K562 (cell line): ENCODE results near the gene PLP2. TPM values are rescaled to one million over a fixed set of nuclear protein-coding genes. Genes with fewer than 3 reads are reported as not detected.

Experiments used
- BCOR ChIP-seq: fragments of 450-650 bp; IDR thresholded peaks from 2 replicates; pipeline ENCODE4 v1.6.1; 2016
- ETV1 ChIP-seq: fragments of 450-650 bp; conservative IDR thresholded peaks from 2 replicates; pipeline ENCODE4 v1.6.1; 2016; ENCODE audit warnings: missing genetic modification characterization, control low read depth, low read depth, missing compliant biosample characterization
- FOS ChIP-seq: IDR thresholded peaks from 3 replicates; pipeline ENCODE4 v1.6.1; 2011; ENCODE audit not compliant: insufficient read length; ENCODE audit errors: extremely low read depth
- MAX ChIP-seq: sonication (generic); formaldehyde crosslinking; IDR thresholded peaks from 2 replicates; pipeline ENCODE4 v1.9.0; 2022; ENCODE audit warnings: mild to moderate bottlenecking, missing genetic modification reagents
- MYBL2 ChIP-seq, 2 experiments: fragments of 450-650 bp in 1 of 2; sonication (generic) in 1 of 2; formaldehyde crosslinking in 1 of 2; IDR thresholded peaks; 2 replicates each; pipeline versions ENCODE4 v1.6.1 to v1.8.1; 2017 to 2022; ENCODE audit warnings: borderline replicate concordance in 1 of 2, inconsistent platforms in 1 of 2, low read depth in 1 of 2, mild to moderate bottlenecking in 1 of 2, missing genetic modification reagents in 1 of 2, moderate library complexity in 1 of 2
- NR0B1 ChIP-seq: fragments of 450-650 bp; IDR thresholded peaks from one replicate; pipeline ENCODE4 v1.6.1; 2018; ENCODE audit warnings: mild to moderate bottlenecking, moderate library complexity; ENCODE audit not compliant: partially characterized antibody
- OTX1 ChIP-seq: fragments of 450-650 bp; formaldehyde crosslinking; IDR thresholded peaks from 2 replicates; pipeline ENCODE4 v1.4.0; 2022; ENCODE audit warnings: mild to moderate bottlenecking
- SIN3A ChIP-seq, 2 experiments: fragments of 150-350 bp in 1 of 2; IDR thresholded peaks; 2 replicates each; pipeline ENCODE4 v1.6.1; 2011 to 2016; ENCODE audit warnings: borderline replicate concordance in 2 of 2, low read depth in 2 of 2, low read length in 2 of 2, mild to moderate bottlenecking in 2 of 2, moderate library complexity in 2 of 2; ENCODE audit not compliant: control insufficient read depth in 1 of 2
- SMARCC2 ChIP-seq: fragments of 450-650 bp; IDR thresholded peaks from 2 replicates; pipeline ENCODE4 v1.6.1; 2017; ENCODE audit warnings: antibody characterized with exemption, moderate library complexity, mild to moderate bottlenecking, low read depth
- TCF15 ChIP-seq: fragments of 250-450 bp; sonication (Bioruptor Pico); IDR thresholded peaks from 2 replicates; pipeline ENCODE4 v1.8.0; 2022; ENCODE audit warnings: moderate library complexity, mild to moderate bottlenecking, inconsistent platforms
- ZNF507 ChIP-seq: conservative IDR thresholded peaks from 2 replicates; pipeline ENCODE4 v1.6.1; 2017; ENCODE audit warnings: missing genetic modification characterization, missing compliant biosample characterization
- ZNF707 ChIP-seq: fragments of 250-450 bp; sonication (Bioruptor Pico); conservative IDR thresholded peaks from 2 replicates; pipeline ENCODE4 v1.8.0; 2022; ENCODE audit warnings: inconsistent platforms, mild to moderate bottlenecking, moderate library complexity
- polyA plus RNA-seq, 8 experiments: library from polyadenylated mRNA; depleted of rRNA in 4 of 8; stranded (reverse) in 5 of 8; unstranded in 3 of 8; fragments of >200 nt; fragmentation: Nextera tagmentation in 2 of 8; fragmentation: Illumina TruSeq in 1 of 8; extraction: Ambion mirVana in 2 of 8; extraction: Trizol in 1 of 8; gene quantifications; 2 replicates each; pipeline versions ENCODE4 v1.2.1 to v1.2.3, GENCODE V29; 2011 to 2014; ENCODE audit warnings: inconsistent platforms in 1 of 8, missing spikeins in 1 of 8
- total RNA-seq, 7 experiments: library from RNA; depleted of rRNA in 6 of 7; stranded (reverse); fragments of >200 nt in 6 of 7; fragmentation: Illumina TruSeq in 2 of 7; extraction: Trizol in 2 of 7; gene quantifications; 2 replicates each; pipeline versions ENCODE4 v1.2.1 to v1.2.3, GENCODE V29; 2011 to 2021; ENCODE audit warnings: low replicate concordance in 1 of 7

Gene PLP2
- total and polyA plus RNA-seq, 9 of the 15 experiments (the other 6 are each of a cell fraction or from before 2014, with no cell fraction given) = 34.7 to 236 (median 112) TPM

- TF ChIP-seq TCF15 (CRISPR knock-in tag) (no peak), SMARCC2 (no peak), FOS (no peak), ZNF707 (CRISPR knock-in tag) (no peak), BCOR (no peak), NR0B1 (no peak), OTX1 (CRISPR knock-in tag) (no peak), ZNF507 (tag) (no peak), ETV1 (tag) (no peak), MAX (CRISPR knock-in tag) (peak; percentile 48), MYBL2 (IDR thresholded peaks at IDR 0.05; ENCODE audit: low read depth) (no peak), MYBL2 (CRISPR knock-in tag; IDR thresholded peaks at IDR 0.05; ENCODE audit: borderline replicate concordance) (no peak), SIN3A (IDR thresholded peaks at IDR 0.05; ENCODE audit: borderline replicate concordance in 2 of 2, control insufficient read depth in 1 of 2, low read depth in 2 of 2, low read length in 2 of 2) (peak; percentile 70 to 96; a peak in 3 of 4 replicates)
- TF ChIP-seq, all 486 proteins: peak for 140
Observed at GRCh38 chrX:49199906-49200771, 28.4 kb downstream of the PLP2 start, which contains the start of gene SYP (continued).
